Muscle layer of colon (tissue), 2 donors: Measurements from ENCODE around the gene CYB5B.
"Not testable (repeated sequence)": the region's sequence is repeated elsewhere in the genome, so short reads cannot be mapped to it uniquely, and the experiment has no call there.

Source experiments
- H3K27ac ChIP-seq: one replicate; pipeline ENCODE4 v1.7.0; 2013; ENCODE audit warnings: low read depth, mild to moderate bottlenecking, low read length, moderate library complexity
- H3K27me3 ChIP-seq, 2 donors: one replicate each; pipeline ENCODE4 v1.7.0; 2013; ENCODE audit warnings: low read length in 2 of 2, mild to moderate bottlenecking in 2 of 2; ENCODE audit not compliant: insufficient read depth in 2 of 2, control insufficient read depth in 1 of 2
- H3K36me3 ChIP-seq: one replicate; pipeline ENCODE4 v1.7.0; 2013; ENCODE audit warnings: mild to moderate bottlenecking, low read length; ENCODE audit not compliant: insufficient read depth
- H3K4me1 ChIP-seq: one replicate; pipeline ENCODE4 v1.7.0; 2013; ENCODE audit warnings: mild to moderate bottlenecking, low read length; ENCODE audit not compliant: insufficient read depth
- H3K4me3 ChIP-seq, 2 donors: one replicate each; pipeline ENCODE4 v1.7.0; 2013; ENCODE audit warnings: low read length in 2 of 2, low read depth in 1 of 2, mild to moderate bottlenecking in 1 of 2, moderate library complexity in 1 of 2
- H3K9ac ChIP-seq: one replicate; pipeline ENCODE4 v1.7.0; 2013; ENCODE audit warnings: low read length
- H3K9me3 ChIP-seq: one replicate; pipeline ENCODE4 v1.7.0; 2013; ENCODE audit warnings: mild to moderate bottlenecking, low read length
- donor health status: abdominal sarcoma.
- donor health status: Adenocarcinoma of cecum.

Gene CYB5B

DNA sequence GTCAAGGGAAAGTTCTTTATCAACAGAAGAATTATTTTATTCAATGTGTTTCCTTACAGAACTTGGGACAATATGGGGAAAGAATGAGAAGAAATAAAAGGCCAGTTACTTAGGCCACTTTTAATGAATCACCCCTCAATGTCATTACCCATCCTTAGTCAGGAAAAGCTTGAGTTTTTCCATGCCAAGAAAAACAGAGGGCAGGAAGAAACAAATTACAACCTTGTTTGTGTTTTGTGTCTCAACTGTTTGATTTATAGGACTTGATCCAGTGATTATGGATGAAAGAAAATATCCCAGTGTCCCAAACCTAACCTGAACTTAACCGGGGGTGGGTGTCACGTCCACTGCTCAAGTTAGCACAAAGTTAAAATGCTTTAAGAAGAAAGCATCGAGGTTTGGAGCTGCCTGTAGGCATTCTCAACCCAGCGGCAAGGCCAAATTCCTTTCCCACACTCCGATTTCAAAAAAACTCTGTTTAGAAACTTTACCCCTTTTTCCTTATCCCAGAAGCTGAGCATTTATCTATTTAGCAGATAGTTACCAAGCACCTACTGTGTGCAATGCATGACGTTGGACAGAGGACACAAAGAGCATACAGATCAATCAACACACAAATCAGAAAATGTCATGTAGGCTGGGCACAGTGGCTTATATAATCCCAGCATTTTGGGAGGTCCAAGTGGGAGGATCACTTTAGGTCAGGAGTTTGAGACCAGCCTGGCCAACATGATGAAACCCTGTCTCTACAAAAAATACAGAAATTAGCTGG, 14.0 kb upstream of the CYB5B start:
- Histone ChIP-seq H3K27me3 (no peaks in the 10 kb centered on the region), H3K27ac (no peak overlapping the region), H3K9ac (no peak overlapping the region), H3K4me1 (no peaks in the 10 kb centered on the region), H3K4me3 (no peak overlapping the region), H3K36me3 (no peaks in the 10 kb centered on the region), H3K9me3 (no peaks in the 10 kb centered on the region)

DNA sequence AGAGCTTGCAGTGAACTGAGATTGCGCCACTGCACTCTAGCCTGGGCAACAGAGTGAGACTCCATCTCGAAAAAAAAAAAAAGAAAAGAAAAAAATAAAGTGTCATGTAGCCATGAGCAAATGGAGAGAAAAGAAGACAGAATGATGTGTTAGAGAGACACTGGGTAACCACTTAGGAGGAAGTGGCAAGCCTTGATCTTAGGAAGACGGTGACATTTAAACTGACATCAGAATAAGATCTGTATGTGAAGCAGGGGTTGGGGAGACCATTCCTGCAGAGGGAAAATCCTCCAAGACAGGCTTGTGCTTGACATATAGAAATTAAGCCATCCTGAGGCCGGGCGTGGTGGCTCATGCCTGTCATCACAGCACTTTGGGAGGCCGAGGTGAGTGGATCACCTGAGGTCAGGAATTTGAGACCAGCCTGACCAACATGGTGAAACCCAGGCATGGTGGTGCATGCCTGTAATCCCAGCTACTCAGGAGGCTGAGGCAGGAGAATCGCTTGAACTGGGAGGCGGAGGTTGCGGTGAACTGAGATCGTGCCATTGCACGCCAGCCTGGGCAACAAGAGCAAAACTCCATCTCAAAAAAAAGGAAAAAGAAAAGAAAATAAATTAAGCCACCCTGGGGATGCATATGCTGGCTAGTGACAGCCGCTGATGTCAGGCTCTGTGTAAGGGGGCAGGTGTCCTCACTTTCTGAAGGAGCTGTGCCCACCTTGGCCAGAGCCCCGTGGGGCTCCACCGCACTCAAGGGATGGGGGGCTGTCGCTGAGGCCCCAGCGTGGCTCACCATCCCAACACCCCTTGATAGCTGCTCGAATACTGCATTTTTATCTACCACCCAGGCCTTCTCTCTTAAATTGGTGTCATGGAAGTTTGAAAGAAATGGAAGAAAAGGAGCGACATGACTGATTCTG, 13.1 kb upstream of the CYB5B start:
- no peaks in the 10 kb centered on the region for H3K27me3 ChIP-seq
- no peak overlapping the region for H3K27ac ChIP-seq
- no peaks in the 10 kb centered on the region for H3K4me1 ChIP-seq
- H3K4me3 ChIP-seq, result no peak overlapping the region
- H3K36me3 ChIP-seq, result no peaks in the 10 kb centered on the region
- H3K9ac ChIP-seq, result no peak overlapping the region
- no peaks in the 10 kb centered on the region for H3K9me3 ChIP-seq

DNA sequence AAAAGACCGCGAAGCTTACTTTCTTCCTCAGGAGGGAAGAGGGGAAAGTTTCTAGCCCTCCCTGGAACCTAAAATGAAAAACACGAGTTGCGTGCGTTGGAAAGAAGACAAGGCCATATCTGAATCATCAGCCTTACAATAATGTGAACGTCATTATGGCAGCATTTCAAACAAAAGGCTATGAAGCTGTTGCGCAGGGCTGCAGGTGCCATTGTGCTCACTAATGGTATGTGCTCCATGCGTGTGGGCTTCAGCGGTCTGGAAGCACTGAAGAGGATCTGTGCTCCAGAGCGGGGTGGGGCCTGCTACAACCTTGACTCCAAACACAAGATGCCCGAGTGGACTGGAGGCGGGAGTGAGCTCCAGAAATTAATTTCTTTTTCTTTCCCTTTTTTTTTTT, 12.1 kb upstream of the CYB5B start:
- Histone ChIP-seq H3K9ac (no peak overlapping the region), H3K27ac (no peak overlapping the region), H3K36me3 (no peaks in the 10 kb centered on the region), H3K9me3 (no peaks in the 10 kb centered on the region), H3K27me3 (no peaks in the 10 kb centered on the region), H3K4me1 (no peaks in the 10 kb centered on the region), H3K4me3 (no peak overlapping the region)

GRCh38 chr16:69413045-69413664, 11.3 kb upstream of the CYB5B start:
- H3K9ac ChIP-seq, result no peak overlapping the region
- H3K27me3 ChIP-seq, result no peaks in the 10 kb centered on the region

DNA sequence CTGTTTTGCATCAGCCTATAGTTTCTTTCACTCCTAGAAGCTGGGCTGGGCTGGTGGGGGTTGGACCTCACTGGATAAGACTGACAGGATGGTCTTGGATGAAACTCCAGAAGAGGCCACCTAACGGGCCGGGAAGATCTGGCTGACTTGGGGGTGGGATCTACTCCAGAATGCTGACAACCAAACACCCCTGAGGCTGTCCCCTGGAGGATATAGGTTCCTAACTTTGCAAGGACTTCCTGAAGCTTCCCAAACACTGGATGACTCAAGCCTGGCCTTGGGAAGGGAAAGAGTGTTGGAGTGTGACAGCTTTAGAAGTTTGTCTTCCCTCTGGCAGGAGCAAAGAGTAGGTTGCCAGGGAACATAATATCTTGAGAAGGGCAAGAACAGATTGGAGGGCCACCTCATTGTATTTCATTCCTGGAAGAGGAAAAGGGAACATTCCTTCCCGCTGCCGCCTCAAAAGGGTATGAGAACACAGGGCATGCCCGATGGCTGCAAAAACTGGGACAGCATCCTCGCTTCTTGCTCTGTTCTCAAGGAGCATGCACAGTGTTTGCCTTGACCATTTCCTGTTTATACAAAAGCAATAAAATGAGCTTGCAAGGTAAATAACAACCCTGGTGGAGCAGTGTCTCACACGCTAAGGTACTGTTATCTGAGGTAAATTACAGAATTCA, 6.8 kb upstream of the CYB5B start:
- Histone ChIP-seq H3K9me3 (no peaks in the 10 kb centered on the region), H3K36me3 (no peaks in the 10 kb centered on the region), H3K4me1 (no peaks in the 10 kb centered on the region), H3K27me3 (no peaks in the 10 kb centered on the region), H3K27ac (no peak overlapping the region), H3K9ac (no peak overlapping the region), H3K4me3 (no peak overlapping the region)

More at GRCh38 chr16:69413045-69413664, 11.3 kb upstream of the CYB5B start:
- Histone ChIP-seq H3K4me1 (no peaks in the 10 kb centered on the region), H3K4me3 (no peak overlapping the region), H3K9me3 (no peaks in the 10 kb centered on the region), H3K36me3 (no peaks in the 10 kb centered on the region), H3K27ac (no peak overlapping the region)

GRCh38 chr16:69419956-69420355, 4.5 kb upstream of the CYB5B start:
- H3K36me3 ChIP-seq, result no peaks in the 10 kb centered on the region
- H3K27me3 ChIP-seq, result no peaks in the 10 kb centered on the region
- H3K27ac ChIP-seq, result no peak overlapping the region
- no peak overlapping the region for H3K9ac ChIP-seq
- H3K9me3 ChIP-seq, result no peaks in the 10 kb centered on the region
- H3K4me1 ChIP-seq, result peaks cover 6% of the 10 kb centered on the region
- no peak overlapping the region for H3K4me3 ChIP-seq

GRCh38 chr16:69423189-69423588, 1.2 kb upstream of the CYB5B start:
- no peak overlapping the region for H3K27ac ChIP-seq
- H3K9me3 ChIP-seq, result no peaks in the 10 kb centered on the region
- peaks cover 13% of the 10 kb centered on the region for H3K4me1 ChIP-seq
- no peak overlapping the region for H3K9ac ChIP-seq
- H3K36me3 ChIP-seq, result peaks cover 5% of the 10 kb centered on the region
- H3K27me3 ChIP-seq, result no peaks in the 10 kb centered on the region
- peak overlapping the region in 1 of 2 donors; percentile 96 for H3K4me3 ChIP-seq

DNA sequence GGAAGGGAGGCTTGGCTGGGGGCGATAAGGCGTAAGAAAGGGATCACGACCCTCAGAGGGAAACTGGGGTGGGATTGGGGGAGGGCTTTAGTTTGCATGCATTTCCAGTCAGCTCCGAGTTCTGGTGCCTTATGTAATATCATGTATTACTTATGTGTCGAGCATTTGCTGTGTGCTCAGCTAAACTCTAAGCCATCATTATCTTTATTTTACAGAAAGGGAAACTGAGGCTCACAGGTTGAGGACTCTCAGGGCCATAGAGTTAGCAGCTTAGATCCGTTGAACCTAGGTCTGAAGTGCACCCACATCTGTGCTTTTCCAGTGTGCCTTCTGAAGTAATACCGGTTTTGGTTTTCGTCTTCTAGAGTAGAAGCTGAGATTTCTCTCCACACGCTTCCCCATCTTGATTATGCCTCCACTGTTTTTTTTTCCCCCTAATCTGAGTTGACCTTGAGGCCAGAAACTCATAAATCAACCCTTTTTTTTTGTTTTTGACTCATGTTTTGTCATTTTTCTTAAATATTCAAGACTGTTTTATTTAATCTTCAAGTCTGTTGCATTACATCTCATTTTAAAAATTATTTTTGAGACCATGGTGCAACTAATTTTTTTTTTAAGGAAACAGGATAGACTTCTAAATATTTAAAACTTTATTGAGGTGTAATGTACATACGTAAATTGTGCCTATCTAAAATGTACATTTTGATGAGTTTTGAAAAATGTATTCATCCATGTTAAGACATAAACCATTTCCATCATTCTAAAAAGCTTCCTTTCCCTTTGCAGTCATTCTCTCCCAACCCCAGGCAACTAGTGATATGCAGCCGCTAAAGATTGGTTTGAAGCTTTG, 741 bp downstream of the CYB5B start:
- Histone ChIP-seq H3K4me1 (peaks cover 13% of the 10 kb centered on the region), H3K4me3 (peak overlapping the region; percentile 93 to 96), H3K27ac (peak overlapping the region; percentile 90), H3K9me3 (no peaks in the 10 kb centered on the region), H3K9ac (peak overlapping the region; percentile 92), H3K36me3 (peaks cover 11% of the 10 kb centered on the region), H3K27me3 (no peaks in the 10 kb centered on the region)

GRCh38 chr16:69428652-69429051, 4.2 kb downstream of the CYB5B start:
- H3K4me1 ChIP-seq, result peaks cover 11% of the 10 kb centered on the region
- H3K9ac ChIP-seq, result no peak overlapping the region
- H3K4me3 ChIP-seq, result no peak overlapping the region
- peaks cover 26% of the 10 kb centered on the region for H3K36me3 ChIP-seq
- no peak overlapping the region for H3K27ac ChIP-seq
- H3K9me3 ChIP-seq, result no peaks in the 10 kb centered on the region
- H3K27me3 ChIP-seq, result no peaks in the 10 kb centered on the region

DNA sequence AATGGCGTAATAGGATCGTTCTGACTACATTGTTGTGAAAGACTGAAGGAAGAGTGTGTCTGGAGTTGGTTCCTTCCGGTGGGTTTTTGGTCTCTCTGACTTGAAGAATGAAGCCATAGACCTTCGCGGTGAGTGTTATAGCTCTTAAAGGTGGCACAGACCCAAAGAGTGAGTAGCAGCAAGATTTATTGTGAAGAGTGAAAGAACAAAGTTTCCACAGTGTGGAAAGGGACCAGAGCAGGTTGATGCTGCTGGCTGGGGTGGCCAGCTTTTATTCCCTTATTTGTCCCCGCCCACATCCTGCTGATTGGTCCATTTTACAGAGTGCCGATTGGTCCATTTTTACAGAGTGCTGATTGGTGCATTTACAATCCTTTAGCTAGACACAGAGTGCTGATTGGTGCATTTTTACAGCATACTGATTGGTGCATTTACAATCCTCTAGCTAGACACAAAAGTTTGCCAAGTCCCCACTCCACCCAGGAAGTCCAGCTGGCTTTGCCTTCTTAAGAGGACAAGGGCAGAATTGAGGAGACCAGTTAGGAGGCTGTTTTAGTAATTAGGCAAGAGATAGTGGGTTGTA, 4.7 kb downstream of the CYB5B start:
- H3K36me3 ChIP-seq, result peaks cover 26% of the 10 kb centered on the region
- H3K9me3 ChIP-seq, H3K4me1 ChIP-seq: not testable (repeated sequence)

More for the DNA sequence above, 4.7 kb downstream of the CYB5B start:
- not testable (repeated sequence) for H3K9ac ChIP-seq, H3K27ac ChIP-seq, H3K4me3 ChIP-seq, H3K27me3 ChIP-seq
